GM12878 (cell line): ENCODE results near the gene TACC2. TPM values are rescaled to one million over a fixed set of nuclear protein-coding genes. Genes with fewer than 3 reads are reported as not detected.

Experiments
- ATAC-seq: fragments of 200-7000 bp; cut with Tn5 transposase; 3 replicates; pipeline ENCODE4 v1.9.1; 2020; ENCODE audit warnings: mild to moderate bottlenecking, moderate library complexity
- BruUV-seq: library from RNA; stranded (reverse); fragments of 400-500 nt; replicated peaks from 2 replicates; lab custom pipeline; 2021; lab: Mats Ljungman, UMichigan
- CTCF ChIA-PET: fragments of 300-600 bp; sonication (Branson Sonifier 250); formaldehyde crosslinking; extraction: SDS; loops from one replicate; lab custom pipeline; 2021; ENCODE audit warnings: inconsistent platforms; lab: Yijun Ruan, JAX
- POLR2A ChIA-PET: fragments of 350-600 bp; formaldehyde crosslinking; extraction: SDS; loops from one replicate; lab custom pipeline; 2021; ENCODE audit warnings: inconsistent platforms; lab: Charles Lee
- RAD21 ChIA-PET: fragments of 300-600 bp; sonication (Branson Sonifier 250); formaldehyde crosslinking; loops from one replicate; lab custom pipeline; 2023; ENCODE audit warnings: antibody characterized with exemption; ENCODE audit not compliant: unreplicated experiment; lab: Charles Lee
- SMC1A ChIA-PET: fragments of 300-600 bp; sonication (Branson Sonifier 250); formaldehyde crosslinking; loops from one replicate; lab custom pipeline; 2023; ENCODE audit not compliant: unreplicated experiment, uncharacterized antibody; lab: Charles Lee
- DNase-seq: peaks from one replicate; pipeline ENCODE4 v3.0.0-alpha.2; 2011; ENCODE audit warnings: low read depth, low spot score
- FAIRE-seq: peaks from 3 replicates; lab custom pipeline; 2011; peaks lifted over from hg19 to GRCh38; lab: Jason Lieb, UNC
- H2AFZ ChIP-seq: 2 replicates; pipeline ENCODE4 v1.6.0; 2011; ENCODE audit warnings: low read depth, low read length, control low read depth; ENCODE audit not compliant: control insufficient read depth
- H3K27ac ChIP-seq: 2 replicates; pipeline ENCODE4 v1.5.1; 2011; ENCODE audit warnings: control low read depth; ENCODE audit not compliant: control insufficient read depth, insufficient read depth
- H3K27me3 ChIP-seq, 2 experiments: replicated peaks in 1 of 2; 2 replicates each; pipeline versions ENCODE4 v1.6.0 to v1.6.1; 2011; ENCODE audit warnings: low read length in 1 of 2; ENCODE audit not compliant: control insufficient read depth in 2 of 2, insufficient read depth in 2 of 2
- H3K36me3 ChIP-seq, 2 experiments: 2 replicates each; pipeline ENCODE4 v1.5.1; 2011; ENCODE audit warnings: low read length in 1 of 2; ENCODE audit not compliant: control insufficient read depth in 2 of 2, insufficient read depth in 2 of 2
- H3K4me1 ChIP-seq: 2 replicates; pipeline ENCODE4 v1.6.1; 2011; ENCODE audit warnings: mild to moderate bottlenecking, low read length, moderate library complexity, mixed read lengths; ENCODE audit not compliant: control insufficient read depth, insufficient read depth
- H3K4me2 ChIP-seq: 2 replicates; pipeline ENCODE4 v1.6.0; 2011; ENCODE audit warnings: control low read depth; ENCODE audit not compliant: control insufficient read depth, insufficient read depth
- H3K4me3 ChIP-seq: fragments of 200-600 bp; sonication (generic); 2 replicates; pipeline ENCODE4 v1.5.1; 2016
- H3K79me2 ChIP-seq: 2 replicates; pipeline ENCODE4 v1.6.0; 2011; ENCODE audit warnings: low read length; ENCODE audit not compliant: control insufficient read depth, insufficient read depth
- H3K9ac ChIP-seq: 2 replicates; pipeline ENCODE4 v1.8.0; 2011; ENCODE audit warnings: low read length, control low read depth, mixed read lengths; ENCODE audit not compliant: control insufficient read depth, insufficient read depth
- H3K9me3 ChIP-seq: replicated peaks from 3 replicates; pipeline ENCODE4 v1.5.1; 2011; ENCODE audit warnings: mild to moderate bottlenecking, low read length; ENCODE audit not compliant: control insufficient read depth, insufficient read depth
- H4K20me1 ChIP-seq: 2 replicates; pipeline ENCODE4 v1.6.0; 2011; ENCODE audit not compliant: control insufficient read depth, insufficient read depth
- BHLHE40 ChIP-seq, 2 experiments: fragments of 450-650 bp in 1 of 2; IDR thresholded peaks; 2 replicates each; pipeline ENCODE4 v1.6.1; 2011 to 2017; ENCODE audit warnings: low read depth in 2 of 2, borderline replicate concordance in 1 of 2, improper control_type of control experiment in 1 of 2, low read length in 1 of 2, mild to moderate bottlenecking in 1 of 2
- CBX5 ChIP-seq: sonication (generic); IDR thresholded peaks from 2 replicates; pipeline ENCODE4 v1.6.1; 2016; ENCODE audit warnings: low read depth, moderate library complexity, mild to moderate bottlenecking, inconsistent platforms
- CHD1 ChIP-seq: IDR thresholded peaks from 2 replicates; pipeline ENCODE4 v1.6.1; 2012; ENCODE audit warnings: low read depth, low read length, improper control_type of control experiment
- CHD4 ChIP-seq: fragments of 200-600 bp; sonication (generic); IDR thresholded peaks from 2 replicates; pipeline ENCODE4 v1.6.1; 2016; ENCODE audit warnings: mild to moderate bottlenecking
- DPF2 ChIP-seq: fragments of 450-650 bp; IDR thresholded peaks from 2 replicates; pipeline ENCODE4 v1.6.1; 2017; ENCODE audit warnings: mild to moderate bottlenecking
- EP300 ChIP-seq, 2 experiments: fragments of 150-350 bp in 1 of 2; IDR thresholded peaks; 2 replicates each; pipeline ENCODE4 v1.6.1; 2011 to 2012; ENCODE audit warnings: low read depth in 2 of 2, low read length in 2 of 2, borderline replicate concordance in 1 of 2, improper control_type of control experiment in 1 of 2, inconsistent platforms in 1 of 2; ENCODE audit not compliant: control insufficient read depth in 1 of 2
- MEF2A ChIP-seq: IDR thresholded peaks from 2 replicates; pipeline ENCODE4 v1.6.1; 2011; ENCODE audit warnings: low read depth, mild to moderate bottlenecking, low read length, moderate library complexity; ENCODE audit not compliant: insufficient read depth
- MYC ChIP-seq: IDR thresholded peaks from 2 replicates; pipeline ENCODE4 v1.6.1; 2011; ENCODE audit warnings: mild to moderate bottlenecking, low read length, moderate library complexity, inconsistent platforms; ENCODE audit not compliant: insufficient read depth, insufficient replicate concordance, insufficient read length, severe bottlenecking
- RAD21 ChIP-seq: IDR thresholded peaks from 2 replicates; pipeline ENCODE4 v1.6.1; 2011; ENCODE audit warnings: mild to moderate bottlenecking, low read depth, low read length, moderate library complexity; ENCODE audit not compliant: insufficient read depth
- RAD51 ChIP-seq: fragments of 450-650 bp; IDR thresholded peaks from 2 replicates; pipeline ENCODE4 v1.6.1; 2016; ENCODE audit warnings: moderate library complexity, mild to moderate bottlenecking, inconsistent platforms
- RELB ChIP-seq: fragments of 450-650 bp; IDR thresholded peaks from 2 replicates; pipeline ENCODE4 v1.6.1; 2017; ENCODE audit warnings: low read depth, mild to moderate bottlenecking, moderate library complexity
- SIN3A ChIP-seq: IDR thresholded peaks from 2 replicates; pipeline ENCODE4 v1.6.1; 2012; ENCODE audit warnings: low read depth, low read length, improper control_type of control experiment
- TCF7 ChIP-seq: IDR thresholded peaks from 2 replicates; pipeline ENCODE4 v1.6.1; 2014; ENCODE audit warnings: antibody characterized with exemption, borderline replicate concordance
- WRNIP1 ChIP-seq: IDR thresholded peaks from 2 replicates; pipeline ENCODE4 v1.6.1; 2011; ENCODE audit warnings: low read depth, low read length, improper control_type of control experiment, borderline replicate concordance
- ZNF217 ChIP-seq: fragments of 450-650 bp; IDR thresholded peaks from 2 replicates; pipeline ENCODE4 v1.6.1; 2017; ENCODE audit warnings: antibody characterized with exemption, mild to moderate bottlenecking
- ZNF384 ChIP-seq: IDR thresholded peaks from 2 replicates; pipeline ENCODE4 v1.6.1; 2012; ENCODE audit warnings: low read depth, mild to moderate bottlenecking, low read length, improper control_type of control experiment, borderline replicate concordance
- ZZZ3 ChIP-seq: IDR thresholded peaks from 2 replicates; pipeline ENCODE4 v1.6.1; 2011; ENCODE audit warnings: low read depth; ENCODE audit not compliant: control insufficient read depth, insufficient read length
- WGBS: methylation state at CpG from one replicate; pipeline ENCODE4 v1.1.6; 2016; ENCODE audit warnings: low lambda C conversion rate; ENCODE audit not compliant: insufficient replicate concordance, insufficient coverage; ENCODE audit errors: missing lambda C conversion rate; 5-methylcytosine and 5-hydroxymethylcytosine counted together
- in situ Hi-C: fragments of 300-500 bp; cut with MboI; formaldehyde crosslinking; loops from 9 replicates; pipeline ENCODE4 v1.14.3; 2018; ENCODE audit warnings: mixed read lengths
- intact Hi-C: fragments of 100-400 bp; cut with micrococcal nuclease; formaldehyde crosslinking; loops from one replicate; pipeline ENCODE4 v1.14.2; 2022; ENCODE audit not compliant: unreplicated experiment
- polyA plus RNA-seq, 11 experiments: library from polyadenylated mRNA; depleted of rRNA in 4 of 11; unstranded in 6 of 11; stranded (reverse) in 5 of 11; fragments of >200 nt; fragmentation: Nextera tagmentation in 4 of 11; fragmentation: Illumina TruSeq in 1 of 11; extraction: Ambion mirVana in 4 of 11; extraction: Trizol in 1 of 11; gene quantifications; 1 replicate in 1 of 11; 2 replicates in 10 of 11; pipeline versions ENCODE4 v1.2.1 to v1.2.3, GENCODE V29; 2011 to 2016; ENCODE audit warnings: inconsistent platforms in 2 of 11, missing spikeins in 2 of 11, low read depth in 1 of 11
- total RNA-seq, 4 experiments: library from RNA; depleted of rRNA in 3 of 4; stranded (reverse); fragments of >200 nt in 3 of 4; fragmentation: Illumina TruSeq in 1 of 4; extraction: Trizol in 1 of 4; gene quantifications; 2 replicates each; pipeline versions ENCODE4 v1.2.1 to v1.2.3, GENCODE V29; 2013 to 2021

The TACC2 gene
- total and polyA plus RNA-seq, 10 of the 15 experiments (the other 5 are each of a cell fraction or from before 2014, with no cell fraction given): 0.07 to 0.64 (median 0.13) TPM; not detected in 5

- TF ChIP-seq RELB: no peak
- no peak for TF ChIP-seq ZZZ3
These were observed 221.7 kb downstream of the TACC2 start (continued) for GRCh38 chr10:122210481-122211265.

GRCh38 chr10:122213364-122213763 lies 224.4 kb downstream of the TACC2 start:
- in situ Hi-C loops (no loop called here), intact Hi-C loops (no loop called here)
- FAIRE-seq (no peak), DNase-seq (no peak), ATAC-seq (no peak)
- H3K4me3 ChIP-seq: no peak overlapping the region
- no peak overlapping the region for H3K27ac ChIP-seq
- ChIA-PET CTCF (no interaction called here), SMC1A (no interaction called here), POLR2A (no interaction called here), RAD21 (no interaction called here)
- peaks cover 0 to 6% of the 10 kb centered on the region in 2 experiments; a peak in 3 of 4 replicates for H3K27me3 ChIP-seq
- H3K79me2 ChIP-seq: no peaks in the 10 kb centered on the region
- no peaks in the 10 kb centered on the region for H3K4me1 ChIP-seq
- BruUV-seq: no TSS peak
- H3K9me3 ChIP-seq: no peaks in the 10 kb centered on the region
- TF ChIP-seq CHD1: no peak
- TF ChIP-seq MEF2A: no peak
- no peak for TF ChIP-seq BHLHE40 (IDR thresholded peaks at IDR 0.05; ENCODE audit: borderline replicate concordance in 1 of 2, low read depth in 2 of 2, low read length in 1 of 2)
- TF ChIP-seq CBX5: no peak
- TF ChIP-seq WRNIP1: no peak
- TF ChIP-seq TCF7: no peak
- no peak for TF ChIP-seq SIN3A
- no peak for TF ChIP-seq RAD21
- TF ChIP-seq RAD51: no peak
- TF ChIP-seq ZNF384: no peak
- no peak for TF ChIP-seq ZNF217
- TF ChIP-seq EP300 (IDR thresholded peaks at IDR 0.05; ENCODE audit: borderline replicate concordance in 1 of 2, control insufficient read depth in 1 of 2, low read depth in 2 of 2, low read length in 2 of 2): no peak
- TF ChIP-seq CHD4: no peak
- TF ChIP-seq DPF2: no peak
- no peak for TF ChIP-seq MYC
- 15% methylated on average over 3 of the region's 3 CpGs for WGBS
- H3K36me3 ChIP-seq: no peaks in the 10 kb centered on the region
- no peak overlapping the region for H3K4me2 ChIP-seq
- H4K20me1 ChIP-seq: no peaks in the 10 kb centered on the region
- no peak overlapping the region for H3K9ac ChIP-seq
- no peak overlapping the region for H2AFZ ChIP-seq
